GM18520 (cell line): ENCODE data around the gene ACADS.

Experiments used
- ATAC-seq: cut with Tn5 transposase; IDR thresholded peaks from one replicate; pipeline ENCODE4 v1.9.1; 2021; ENCODE audit not compliant: unreplicated experiment

ACADS gene

GRCh38 chr12:120755269-120755668, 29.6 kb downstream of the ACADS start:
- no peak for ATAC-seq

- ATAC-seq = no peak
Observed at GRCh38 chr12:120757226-120757742, 31.7 kb downstream of the ACADS start.

GRCh38 chr12:120757949-120758348, 32.3 kb downstream of the ACADS start:
- no peak for ATAC-seq

DNA sequence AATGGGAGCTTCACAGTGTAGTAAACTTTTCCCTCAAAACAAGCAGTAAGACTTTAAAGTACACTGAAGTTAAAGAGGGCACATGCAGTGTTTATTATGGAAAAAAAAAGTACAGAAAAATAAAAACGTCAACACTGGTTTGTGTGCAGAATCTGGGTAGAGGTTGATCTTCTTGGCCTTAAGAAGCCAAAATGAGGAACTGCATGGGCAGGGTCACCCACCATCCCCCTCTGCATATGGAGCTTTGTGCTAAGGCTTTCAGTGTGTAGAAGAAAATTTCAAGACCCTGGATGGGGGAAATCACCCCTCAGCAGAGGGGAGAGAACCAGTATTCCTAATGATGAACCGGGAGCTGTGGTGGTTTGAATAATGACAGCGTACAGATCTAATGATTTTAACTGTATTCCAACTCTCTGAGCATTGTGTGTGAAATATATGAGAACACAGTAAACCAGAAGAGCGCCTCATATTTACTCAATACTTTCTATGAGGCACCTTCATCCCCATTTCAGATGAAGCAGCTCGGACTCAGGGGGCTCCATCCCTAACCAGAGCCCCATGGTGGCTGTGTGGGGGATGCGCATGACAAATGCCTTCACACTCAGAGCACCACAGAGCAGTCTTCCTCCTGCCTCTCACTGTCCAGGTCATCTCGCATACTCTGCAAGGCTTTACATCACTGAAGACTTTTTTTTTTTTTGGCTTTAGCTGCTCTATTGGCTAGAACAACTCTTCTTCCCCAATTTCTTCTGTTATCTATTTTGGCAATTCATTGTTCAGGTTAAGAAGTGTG, 33.4 kb downstream of the ACADS start:
- ATAC-seq = no peak

GRCh38 chr12:120759591-120760348, 34.1 kb downstream of the ACADS start:
- ATAC-seq = no peak

- no peak for ATAC-seq
Observed at GRCh38 chr12:120760349-120761254, 35.0 kb downstream of the ACADS start.

DNA sequence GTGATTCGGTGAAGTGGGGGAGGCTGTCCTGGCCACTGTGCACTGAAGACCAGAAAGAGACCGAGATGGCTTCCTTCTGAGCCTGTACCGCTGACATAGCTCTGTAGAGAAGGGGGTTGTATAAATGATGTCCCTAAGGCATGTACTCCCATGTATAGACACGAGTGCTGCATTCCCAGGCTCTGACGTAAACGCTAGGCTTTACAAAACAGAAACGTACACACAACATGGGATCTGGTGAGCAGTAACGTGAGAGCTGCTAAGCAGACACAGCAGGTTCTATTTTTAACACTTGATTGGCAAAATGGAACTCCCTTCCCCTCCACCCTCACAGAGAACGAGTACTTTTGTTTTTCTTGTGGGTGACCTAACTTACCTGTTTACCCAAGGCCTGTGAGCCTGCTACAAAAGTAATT, 35.9 kb downstream of the ACADS start:
- no peak for ATAC-seq

- no peak for ATAC-seq
Observed at GRCh38 chr12:120762086-120762485, 36.5 kb downstream of the ACADS start.

DNA sequence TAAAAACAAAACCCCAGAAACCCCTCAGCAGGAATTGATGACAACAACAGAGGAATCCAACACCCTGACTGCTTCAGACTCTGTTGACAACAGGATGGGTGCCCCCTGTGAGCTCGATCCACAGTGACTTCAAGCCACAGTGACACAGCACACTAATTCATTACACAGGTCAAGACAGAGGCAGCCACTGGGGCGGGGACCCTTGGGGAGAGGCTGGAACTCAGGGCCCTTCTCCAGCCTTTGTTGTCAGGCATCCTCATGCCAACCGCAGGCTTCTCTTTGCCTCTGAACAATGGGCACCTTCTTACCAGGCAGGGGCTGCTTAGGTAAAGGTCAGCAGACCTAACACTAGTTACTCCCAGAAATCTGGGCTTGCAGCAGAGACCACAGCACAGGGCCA, 37.6 kb downstream of the ACADS start:
- no peak for ATAC-seq

GRCh38 chr12:120764816-120765215, 39.2 kb downstream of the ACADS start:
- ATAC-seq = no peak

DNA sequence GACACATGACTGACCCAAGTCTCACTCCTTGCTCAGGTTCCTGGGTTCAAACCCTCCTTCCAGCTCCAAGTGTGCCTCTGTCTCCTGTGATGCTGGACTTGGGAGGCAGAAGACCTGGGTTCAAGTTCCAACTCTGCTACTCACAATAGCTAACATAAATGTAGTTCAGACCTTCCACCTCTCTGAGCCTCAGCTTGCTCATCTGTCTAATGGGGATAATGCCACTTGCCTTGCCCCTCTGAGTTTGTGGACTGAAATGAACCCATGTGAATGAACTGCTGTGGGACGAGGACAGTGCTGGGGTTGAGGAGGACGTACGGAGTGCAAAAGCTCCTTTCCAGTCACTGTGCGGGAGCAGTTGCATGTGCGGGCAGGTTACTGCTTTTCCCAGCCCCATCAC, 40.9 kb downstream of the ACADS start:
- no peak for ATAC-seq

DNA sequence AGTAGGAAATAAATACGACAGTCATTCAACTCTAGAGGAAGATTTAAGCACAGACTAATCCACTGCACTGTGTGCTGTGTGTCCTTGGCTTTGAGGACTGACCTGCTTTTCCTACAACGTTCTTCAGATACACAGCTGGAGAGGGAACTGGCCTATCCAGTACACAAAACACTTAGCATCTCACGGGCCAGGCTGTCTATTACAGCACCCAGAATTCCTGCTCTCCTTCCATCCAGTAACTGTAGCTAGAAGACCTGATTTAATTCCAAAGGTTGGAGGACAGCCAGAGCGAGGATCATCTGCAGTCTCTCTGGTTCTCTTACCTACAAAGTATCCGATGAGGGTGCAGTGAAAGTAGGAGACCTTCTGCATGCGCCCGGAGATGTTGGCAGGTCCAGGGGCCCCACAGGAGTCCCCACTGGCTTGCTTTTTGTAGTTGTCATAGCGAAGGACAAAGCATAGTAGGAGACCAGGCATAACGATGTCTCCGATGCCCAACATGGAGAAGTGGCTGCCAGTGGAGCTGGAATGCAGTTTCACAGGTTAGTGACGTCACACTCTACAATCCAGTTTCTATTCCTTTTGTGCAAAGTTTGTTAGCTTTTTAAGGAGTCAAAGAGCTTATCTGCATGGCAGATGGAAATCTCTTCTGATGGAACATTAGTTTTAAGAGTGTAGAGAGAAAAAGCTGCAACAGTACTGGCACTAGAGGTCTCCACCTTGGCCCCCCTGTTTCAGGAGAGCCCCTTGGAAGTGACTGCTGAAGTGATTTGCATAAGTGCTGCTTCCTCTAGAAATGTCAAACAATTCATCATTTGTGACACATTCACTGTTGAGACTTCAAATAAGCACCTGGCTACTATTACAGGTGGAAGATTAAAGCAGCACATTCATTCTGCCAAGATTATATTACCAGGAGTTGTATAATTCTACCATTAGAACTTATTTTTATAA, 41.7 kb downstream of the ACADS start:
- no peak for ATAC-seq

DNA sequence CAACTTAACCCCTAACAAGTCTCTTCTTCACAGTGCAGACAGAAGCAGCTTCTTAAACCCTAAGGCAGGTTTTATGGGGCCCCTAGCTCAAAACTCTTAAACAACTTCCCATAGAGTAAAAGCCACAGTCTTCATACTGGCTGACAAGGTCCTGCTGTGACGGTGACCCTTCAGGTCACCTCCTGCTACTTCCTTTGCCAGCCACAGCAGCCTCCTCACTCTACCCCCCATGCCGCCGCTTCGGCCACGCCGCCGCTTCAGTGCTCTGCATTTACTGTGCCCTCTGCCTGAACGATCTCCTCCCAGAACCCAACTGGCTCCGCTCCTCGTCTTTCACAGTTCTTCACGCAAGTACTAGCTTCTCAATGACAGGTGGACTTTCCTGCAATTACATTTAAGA, 45.5 kb downstream of the ACADS start:
- ATAC-seq = no peak

DNA sequence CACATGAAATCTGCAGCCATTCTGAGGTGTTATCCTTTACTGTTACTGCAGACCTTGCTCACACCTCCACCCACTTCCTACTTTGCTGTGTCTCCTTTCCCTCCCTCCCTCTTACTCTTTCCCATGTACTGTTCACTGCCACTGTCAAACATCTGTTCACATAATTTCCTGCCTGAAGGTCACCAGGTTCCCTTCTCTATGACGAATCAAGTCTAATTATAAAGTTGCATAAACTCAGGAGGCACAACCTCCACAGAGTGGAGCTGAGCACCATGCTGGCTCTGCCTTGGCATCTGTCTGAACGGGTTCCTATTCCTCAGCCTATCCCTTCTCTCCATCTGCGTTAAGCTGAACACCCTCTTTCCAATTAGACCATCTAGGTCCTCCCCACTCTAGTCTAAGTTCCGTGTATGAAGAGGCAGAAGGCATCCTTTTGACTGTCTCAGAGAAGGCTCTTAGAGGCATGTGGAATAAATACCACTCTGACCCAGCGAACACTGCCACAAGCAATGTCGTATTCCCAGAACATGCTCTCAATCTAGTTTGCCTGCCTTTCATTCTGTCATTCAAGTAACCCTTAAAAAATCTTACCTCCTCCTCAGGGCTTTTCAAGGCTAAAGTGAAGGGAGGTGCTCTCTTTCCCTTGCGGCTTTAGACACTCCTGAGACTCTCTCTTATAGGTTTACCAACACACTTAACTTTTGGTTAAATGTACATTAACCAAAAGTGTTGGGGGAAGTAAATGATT, 48.7 kb downstream of the ACADS start:
- ATAC-seq = no peak

DNA sequence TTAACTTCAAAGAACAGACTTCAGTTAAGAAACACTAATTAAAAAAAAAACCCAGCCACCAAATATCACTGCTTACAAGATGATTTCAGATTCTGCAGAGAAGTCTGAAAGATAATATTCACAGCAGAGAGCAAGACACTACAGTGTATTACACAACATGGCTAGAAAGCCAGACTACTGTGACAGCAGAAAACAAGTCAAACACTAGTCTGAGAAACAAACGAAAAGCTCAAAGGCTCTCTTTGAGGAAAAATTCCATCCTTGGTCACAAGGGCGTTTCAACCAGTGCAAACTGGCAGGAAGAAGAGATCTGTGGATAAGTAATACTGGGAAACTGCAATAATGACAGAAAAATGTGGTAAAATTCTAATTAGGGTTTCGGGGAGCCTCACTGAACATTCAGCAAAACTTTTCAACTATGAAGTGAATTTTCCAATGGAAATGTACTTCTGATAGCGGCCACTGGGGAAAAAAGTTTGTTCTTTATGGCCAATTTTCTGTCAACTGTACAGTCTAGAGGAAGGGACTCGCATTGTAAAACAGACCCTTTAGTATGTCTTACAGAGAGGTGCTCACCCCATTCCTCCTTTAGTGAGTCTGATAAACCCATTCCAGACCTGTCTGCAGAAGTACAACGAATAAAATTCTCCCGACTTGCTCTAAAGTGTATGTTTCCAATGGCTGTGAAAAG, 50.4 kb downstream of the ACADS start:
- ATAC-seq = no peak

DNA sequence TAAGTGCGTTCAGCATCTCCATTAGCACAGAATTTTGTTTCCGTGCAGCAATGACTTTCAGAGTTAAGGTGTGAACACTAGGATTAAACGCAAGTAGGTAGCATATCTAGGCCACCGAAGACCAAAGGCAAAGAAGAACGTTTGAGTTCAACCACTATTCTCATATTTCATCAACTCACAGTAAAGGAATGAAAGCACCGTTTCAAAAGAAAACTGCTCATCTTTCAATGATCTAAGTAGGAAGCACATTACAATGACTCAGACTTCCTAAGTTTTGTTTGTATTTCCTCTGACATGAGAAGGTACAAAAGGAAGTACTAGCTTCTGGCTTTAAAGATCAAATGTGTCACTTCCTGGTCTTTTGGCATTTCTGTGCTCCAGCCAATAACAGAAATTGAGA, 57.6 kb downstream of the ACADS start:
- no peak for ATAC-seq

DNA sequence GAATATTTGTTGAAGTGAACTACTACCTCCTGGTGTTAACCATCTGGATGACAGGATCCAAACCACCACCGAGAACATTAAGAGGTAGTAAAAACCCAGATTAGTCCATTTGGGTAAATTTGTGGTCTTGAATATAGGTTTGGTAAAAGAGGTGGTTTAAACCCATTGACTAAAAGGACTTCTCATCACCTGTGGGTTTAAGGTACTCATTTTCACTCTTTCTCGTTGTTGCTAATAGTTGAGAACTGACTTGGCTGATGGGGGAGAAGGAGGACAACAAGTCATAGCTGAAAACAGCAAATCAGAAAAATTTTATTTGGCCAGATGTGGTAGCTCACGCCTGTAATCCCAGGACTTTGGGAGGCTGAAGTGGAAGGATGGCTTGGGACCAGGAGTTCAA, 59.2 kb downstream of the ACADS start:
- no peak for ATAC-seq

DNA sequence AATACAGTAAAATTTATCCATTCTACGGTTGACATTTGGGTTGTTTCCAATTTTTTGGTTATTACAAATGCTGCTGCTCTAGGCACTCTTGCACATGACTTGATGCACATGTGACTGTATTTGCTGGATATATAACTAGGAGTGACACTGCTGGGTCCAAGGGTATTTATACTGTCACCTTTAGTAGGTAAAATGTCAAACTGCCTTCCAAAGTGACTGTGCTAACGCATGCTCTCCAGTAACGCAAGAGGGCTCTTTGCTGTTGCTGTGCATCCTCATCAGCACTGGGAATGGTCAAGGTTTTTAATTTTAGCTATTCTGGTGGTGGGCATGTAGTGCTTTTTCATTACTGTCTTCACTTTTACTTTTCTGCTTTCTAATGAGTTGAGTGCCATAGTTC, 62.3 kb downstream of the ACADS start:
- ATAC-seq = no peak
